ENCODE measurements around the gene ZNF574. TPM values are rescaled to one million over a fixed set of nuclear protein-coding genes. Genes with fewer than 3 reads are reported as not detected.

The ZNF574 gene
- total RNA-seq, 1 experiment from 2014 or later: 24.6 TPM

DNA sequence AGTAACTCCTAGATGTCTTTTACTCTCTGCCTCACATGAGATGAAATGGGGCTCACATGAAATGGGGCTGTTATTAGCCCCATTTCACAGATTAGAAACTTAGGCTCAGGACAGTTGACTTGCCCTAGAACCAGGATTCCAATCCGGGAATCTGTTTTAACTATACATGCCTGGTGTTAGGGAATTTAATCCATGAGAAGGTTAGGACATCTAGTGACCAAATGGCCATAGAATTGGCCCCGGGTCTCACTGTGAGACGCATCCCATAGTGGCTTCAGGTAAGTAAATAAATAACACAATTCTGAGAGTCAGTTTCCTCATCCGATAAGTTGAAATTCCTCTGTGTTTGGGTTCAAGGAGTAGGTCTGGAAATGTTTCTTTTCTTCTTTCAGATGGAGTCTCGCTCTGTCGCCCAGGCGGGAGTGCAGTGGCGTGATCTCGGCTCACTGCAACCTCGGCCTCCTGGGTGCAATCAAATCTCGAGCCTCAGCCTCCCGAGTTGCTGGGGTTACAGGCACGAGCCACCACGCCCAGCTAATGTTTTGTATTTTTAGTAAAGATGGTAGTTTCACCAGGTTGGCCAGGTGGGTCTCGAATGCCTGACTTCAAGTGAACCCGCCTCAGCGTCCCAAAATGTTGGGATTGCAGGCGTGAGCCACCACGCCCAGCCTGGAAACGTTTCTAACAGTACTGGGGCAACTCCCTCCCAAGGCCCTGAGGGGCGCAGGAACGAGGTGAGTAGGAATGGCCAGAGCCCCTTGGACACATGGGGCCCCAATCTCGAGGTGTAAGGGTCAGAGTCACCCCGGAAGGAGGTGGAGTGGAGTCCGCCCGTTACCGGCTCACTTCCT is 1.2 kb upstream of the ZNF574 start:
- ATAC-seq (peak; percentile 20), DNase-seq (ENCODE audit: low read depth, low spot score) (no peak)
- Histone ChIP-seq H3K9ac (ENCODE audit: low read length) (peak overlapping the region; percentile 99), H3K4me3 (replicated peaks in 1 of 2; ENCODE audit: low read depth in 1 of 2, low read length in 2 of 2) (peak overlapping the region; percentile 91 to 97), H3K4me1 (ENCODE audit: control insufficient read depth in 1 of 2, insufficient read depth in 2 of 2, low read length in 2 of 2) (peaks cover 11 to 36% of the 10 kb centered on the region in 2 experiments), H3K36me3 (ENCODE audit: control insufficient read depth in 1 of 2, insufficient read depth in 2 of 2, low read length in 2 of 2) (peaks cover 11 to 13% of the 10 kb centered on the region in 2 experiments; a peak in 3 of 4 replicates), H3K9me3 (ENCODE audit: control insufficient read depth in 1 of 2, insufficient read depth in 1 of 2, low read depth in 1 of 2, low read length in 2 of 2) (no peaks in the 10 kb centered on the region), H2AFZ (ENCODE audit: low read depth, low read length, poor library complexity, severe bottlenecking) (no peak overlapping the region), H3K27ac (ENCODE audit: low read depth, low read length) (peak overlapping the region; percentile 90), H3K79me2 (ENCODE audit: insufficient read depth, low read length) (peaks cover 38% of the 10 kb centered on the region), H3K27me3 (ENCODE audit: insufficient read depth, low read length) (no peaks in the 10 kb centered on the region), H3K4me2 (ENCODE audit: low read length) (peak overlapping the region; percentile 98), H4K20me1 (ENCODE audit: insufficient read depth) (no peaks in the 10 kb centered on the region; the same call in 1 of the 2 replicates), H3K9me2 (ENCODE audit: insufficient read depth) (no peaks in the 10 kb centered on the region)
- POLR2A ChIA-PET: no interaction called here
- RAD21 ChIA-PET (ENCODE audit: low non-redundant PET in 1 of 2, low total read pairs in 2 of 2, uncharacterized antibody in 2 of 2, unreplicated experiment in 2 of 2): interaction anchor here in 1 of 2 experiments (0.6 kb wide), 1 partner anchor 102 kb away, joined by 3 read pairs; no protein-coding TSS in a partner anchor
- no TSS peak for BruUV-seq (replicated peaks)
- intact Hi-C loops (cut with micrococcal nuclease): loop anchor here (10.0 kb wide), 1 partner anchor 450 kb away; the partner anchor contains the start of gene CEACAM1
- CTCF ChIA-PET: no interaction called here
- TF ChIP-seq, protein P1, sequence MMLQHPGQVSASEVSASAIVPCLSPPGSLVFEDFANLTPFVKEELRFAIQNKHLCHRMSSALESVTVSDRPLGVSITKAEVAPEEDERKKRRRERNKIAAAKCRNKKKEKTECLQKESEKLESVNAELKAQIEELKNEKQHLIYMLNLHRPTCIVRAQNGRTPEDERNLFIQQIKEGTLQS (IDR thresholded peaks at IDR 0.05): no peak
- no peak for TF ChIP-seq CEBPB (IDR thresholded peaks at IDR 0.05; ENCODE audit: low read depth)
- TF ChIP-seq SIN3A (IDR thresholded peaks at IDR 0.05; ENCODE audit: low read depth): no peak
- peak; percentile 26; the same call in 1 of the 2 replicates for TF ChIP-seq ZFX (IDR thresholded peaks at IDR 0.05)
- TF ChIP-seq CBX3 (IDR thresholded peaks at IDR 0.05; ENCODE audit: low read depth): no peak
- TF ChIP-seq POLR2AphosphoS5 (IDR thresholded peaks at IDR 0.05; ENCODE audit: low read depth, low read length): peak; percentile 50; the same call in 1 of the 2 replicates
- TF ChIP-seq TCF7L2 (IDR thresholded peaks at IDR 0.05; ENCODE audit: borderline replicate concordance, extremely low read depth, insufficient read depth, insufficient read length): no peak
- TF ChIP-seq EZH2 (IDR thresholded peaks at IDR 0.05): no peak
- no peak for TF ChIP-seq ZNF274 (IDR thresholded peaks at IDR 0.05; ENCODE audit: low read depth, low read length)
- no peak for TF ChIP-seq EZH2phosphoT487 (IDR thresholded peaks at IDR 0.05; ENCODE audit: borderline replicate concordance)
- TF ChIP-seq POLR2A (IDR thresholded peaks at IDR 0.05; ENCODE audit: borderline replicate concordance, extremely low read depth, insufficient read depth, insufficient read length): peak; percentile 7
- no peak for TF ChIP-seq ELF1 (IDR thresholded peaks at IDR 0.05; ENCODE audit: borderline replicate concordance, low read depth)

Data from HCT116 (cell line).